Keratinocyte (primary cell): Measurements from ENCODE around the gene CERT1. TPM values are rescaled to one million over a fixed set of nuclear protein-coding genes. Genes with fewer than 3 reads are reported as not detected.
"Not testable (repeated sequence)": the region's sequence is repeated elsewhere in the genome, so short reads cannot be mapped to it uniquely, and the experiment has no call there.

Experiments
- DNase-seq: peaks from one replicate; pipeline ENCODE4 v3.0.0-alpha.2; 2011; ENCODE audit warnings: low read depth, missing footprints, low spot score
- FAIRE-seq: peaks from 2 replicates; lab custom pipeline; 2011; peaks lifted over from hg19 to GRCh38; lab: Jason Lieb, UNC
- H2AFZ ChIP-seq: 2 replicates; pipeline ENCODE4 v1.6.0; 2012; ENCODE audit warnings: low read length, control low read depth, inconsistent platforms; ENCODE audit not compliant: control insufficient read depth
- H3K27ac ChIP-seq: 2 replicates; pipeline ENCODE4 v1.5.1; 2011; ENCODE audit warnings: low read length; ENCODE audit not compliant: control insufficient read depth, insufficient read depth
- H3K27me3 ChIP-seq: 3 replicates; pipeline ENCODE4 v1.6.0; 2011; ENCODE audit warnings: low read length; ENCODE audit not compliant: control insufficient read depth, insufficient read depth; ENCODE audit errors: extremely low read depth
- H3K36me3 ChIP-seq, 2 experiments: 2 replicates in 1 of 2; 3 replicates in 1 of 2; pipeline ENCODE4 v1.5.1; 2011; ENCODE audit warnings: low read length in 2 of 2, mild to moderate bottlenecking in 1 of 2; ENCODE audit not compliant: control insufficient read depth in 2 of 2, insufficient read depth in 2 of 2; ENCODE audit errors: extremely low read depth in 1 of 2
- H3K4me1 ChIP-seq: 3 replicates; pipeline ENCODE4 v1.5.1; 2011; ENCODE audit warnings: low read length; ENCODE audit not compliant: control insufficient read depth, insufficient read depth; ENCODE audit errors: extremely low read depth
- H3K4me2 ChIP-seq: 3 replicates; pipeline ENCODE4 v1.6.0; 2011; ENCODE audit warnings: low read depth, low read length; ENCODE audit not compliant: control insufficient read depth, insufficient read depth; ENCODE audit errors: extremely low read depth
- H3K4me3 ChIP-seq, 3 experiments: fragments of 200-600 bp in 1 of 3; sonication (generic) in 1 of 3; 2 replicates in 2 of 3; 3 replicates in 1 of 3; pipeline ENCODE4 v1.5.1; 2011 to 2016; ENCODE audit warnings: low read length in 3 of 3, mild to moderate bottlenecking in 3 of 3, control low read depth in 2 of 3, inconsistent platforms in 1 of 3, low read depth in 1 of 3, mixed read lengths in 1 of 3, mixed run types in 1 of 3, moderate library complexity in 1 of 3; ENCODE audit not compliant: control insufficient read depth in 2 of 3, insufficient read depth in 2 of 3; ENCODE audit errors: extremely low read depth in 1 of 3
- H3K79me2 ChIP-seq: 2 replicates; pipeline ENCODE4 v1.6.0; 2012; ENCODE audit warnings: low read length; ENCODE audit not compliant: control insufficient read depth, insufficient read depth
- H3K9ac ChIP-seq: 3 replicates; pipeline ENCODE4 v1.6.0; 2011; ENCODE audit warnings: low read length; ENCODE audit not compliant: control insufficient read depth, insufficient read depth; ENCODE audit errors: extremely low read depth
- H3K9me1 ChIP-seq: 3 replicates; pipeline ENCODE4 v1.6.0; 2011; ENCODE audit warnings: low read length; ENCODE audit not compliant: control insufficient read depth, insufficient read depth; ENCODE audit errors: extremely low read depth
- H3K9me3 ChIP-seq: 2 replicates; pipeline ENCODE4 v1.5.1; 2012; ENCODE audit warnings: low read depth, low read length; ENCODE audit not compliant: control insufficient read depth
- H4K20me1 ChIP-seq: 3 replicates; pipeline ENCODE4 v1.6.0; 2011; ENCODE audit warnings: low read length; ENCODE audit not compliant: control insufficient read depth, insufficient read depth; ENCODE audit errors: extremely low read depth
- CTCF ChIP-seq, 3 experiments: IDR thresholded peaks in 1 of 3; conservative IDR thresholded peaks in 1 of 3; optimal IDR thresholded peaks in 1 of 3; 2 replicates in 2 of 3; 3 replicates in 1 of 3; pipeline versions ENCODE3 to v1.5.1; 2011; ENCODE audit warnings: low read length in 3 of 3, mild to moderate bottlenecking in 3 of 3, moderate library complexity in 2 of 3, control low read depth in 1 of 3, inconsistent platforms in 1 of 3; ENCODE audit not compliant: insufficient read depth in 2 of 3; ENCODE audit errors: extremely low read depth in 1 of 3
- EZH2 ChIP-seq: IDR thresholded peaks from one replicate; pipeline ENCODE4 v1.6.1; 2012; ENCODE audit warnings: inconsistent platforms, mild to moderate bottlenecking, low read length, moderate library complexity
- dilution Hi-C: fragments of 300-500 bp; cut with MboI; formaldehyde crosslinking; loops from one replicate; pipeline ENCODE4 v1.7.0; 2020; ENCODE audit warnings: low sequenced_read_pairs; ENCODE audit not compliant: extremely low pct_ligation_motif_present
- polyA plus RNA-seq, 5 experiments: library from polyadenylated mRNA; depleted of rRNA in 3 of 5; stranded (reverse) in 3 of 5; stranded (forward) in 1 of 5; unstranded in 1 of 5; fragments of >200 nt; gene quantifications; 1 replicate in 1 of 5; 2 replicates in 3 of 5; 3 replicates in 1 of 5; pipeline versions ENCODE4 v1.2.1 to v1.2.3, GENCODE V29; 2011 to 2012; ENCODE audit warnings: missing spikeins in 2 of 5, low read depth in 1 of 5, low replicate concordance in 1 of 5

The CERT1 gene
- polyA plus RNA-seq, 1 donor (not counting 4 experiments of a cell fraction or from before 2014, with no cell fraction given): 20.8 TPM

GRCh38 chr5:75335486-75335885 lies 175.9 kb downstream of the CERT1 start:
- H3K4me1 ChIP-seq: peaks cover 24% of the 10 kb centered on the region
- no peaks in the 10 kb centered on the region for H3K9me1 ChIP-seq
- no peak overlapping the region for H3K4me3 ChIP-seq
- DNase-seq (no peak), FAIRE-seq (peak; percentile 5)
- H3K27me3 ChIP-seq: no peaks in the 10 kb centered on the region
- H4K20me1 ChIP-seq: peaks cover 11% of the 10 kb centered on the region
- H3K79me2 ChIP-seq: peaks cover 32% of the 10 kb centered on the region
- H3K27ac ChIP-seq: no peak overlapping the region
- H2AFZ ChIP-seq: no peak overlapping the region
- no peaks in the 10 kb centered on the region for H3K9me3 ChIP-seq
- no peak overlapping the region for H3K9ac ChIP-seq
- H3K4me2 ChIP-seq: no peak overlapping the region
- no peak for TF ChIP-seq CTCF (optimal IDR thresholded peaks at IDR 0.05 in 1 of 3, IDR thresholded peaks at IDR 0.05 in 1 of 3, conservative IDR thresholded peaks at IDR 0.05 in 1 of 3; ENCODE audit: extremely low read depth in 1 of 3, insufficient read depth in 2 of 3, low read length in 3 of 3)
- TF ChIP-seq EZH2: no peak
- dilution Hi-C loops: no loop called here
- no peaks in the 10 kb centered on the region for H3K36me3 ChIP-seq

GRCh38 chr5:75334413-75334812 lies 177.0 kb downstream of the CERT1 start:
- DNase-seq, dilution Hi-C loops, H3K4me2 ChIP-seq, H3K9me1 ChIP-seq, H3K9me3 ChIP-seq, H3K9ac ChIP-seq, H4K20me1 ChIP-seq, H3K27me3 ChIP-seq, H3K4me3 ChIP-seq, H3K27ac ChIP-seq, FAIRE-seq, H3K36me3 ChIP-seq, H2AFZ ChIP-seq: not testable (repeated sequence)
- Histone ChIP-seq H3K79me2 (peaks cover 22% of the 10 kb centered on the region), H3K4me1 (peaks cover 13% of the 10 kb centered on the region)

GRCh38 chr5:75333759-75334158 lies 177.7 kb downstream of the CERT1 start:
- FAIRE-seq, H3K9me1 ChIP-seq, H3K27ac ChIP-seq, H3K36me3 ChIP-seq, DNase-seq, H3K4me3 ChIP-seq, H3K27me3 ChIP-seq, H3K4me1 ChIP-seq, H3K4me2 ChIP-seq, H3K9ac ChIP-seq, H3K9me3 ChIP-seq, H4K20me1 ChIP-seq, H2AFZ ChIP-seq, dilution Hi-C loops: not testable (repeated sequence)
- H3K79me2 ChIP-seq: peaks cover 18% of the 10 kb centered on the region
